Left hindlimb (tissue), 1 donor: ENCODE results near the gene NPC2.

Experiments
- DNase-seq: peaks from one replicate; pipeline ENCODE4 v3.0.0-alpha.2; 2018

Gene NPC2

DNA sequence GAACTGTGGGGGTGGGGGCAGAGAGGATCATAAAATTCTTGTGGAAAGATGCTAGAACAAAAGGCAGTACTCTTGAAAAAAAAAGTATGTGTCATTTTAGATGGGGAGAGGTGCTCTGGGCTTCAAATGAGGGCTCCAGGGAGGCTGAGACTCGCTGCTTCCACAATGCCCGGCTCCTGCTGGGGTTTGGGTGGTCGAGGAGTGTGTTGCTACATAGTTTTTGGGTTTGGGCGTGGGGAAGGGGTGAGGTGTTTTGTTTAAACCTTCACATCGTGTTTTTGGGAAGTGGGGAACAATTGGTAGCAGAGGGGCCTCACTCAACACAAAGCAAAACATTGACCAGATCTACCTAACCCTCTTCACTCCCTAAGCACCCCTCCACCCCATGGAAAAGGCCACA, 8.6 kb upstream of the NPC2 start:
- DNase-seq, result no peak

DNA sequence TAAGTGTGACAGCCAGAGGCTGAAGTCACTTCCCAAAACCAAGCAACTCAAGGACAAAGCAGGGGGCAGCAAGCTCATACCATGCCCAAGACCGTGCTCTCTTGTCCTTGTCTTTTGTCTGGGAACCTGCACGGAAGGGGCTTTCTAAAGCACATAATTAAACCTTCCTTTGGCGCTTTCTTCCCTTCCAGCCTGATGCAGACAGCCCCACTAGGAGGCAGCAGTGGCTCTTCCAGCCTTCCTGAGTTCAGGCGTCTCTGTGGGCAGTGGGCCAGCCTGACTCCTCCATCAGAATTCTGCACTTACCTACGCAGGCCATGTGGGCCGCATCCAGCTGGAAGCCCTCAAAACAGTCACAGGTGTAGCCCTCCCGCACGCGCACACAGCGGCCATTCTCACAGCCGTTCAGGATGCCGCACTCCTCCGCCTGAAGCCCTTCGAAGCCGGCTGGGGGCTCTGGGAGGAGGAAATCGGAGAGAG, 8.1 kb upstream of the NPC2 start:
- peak; percentile 83 for DNase-seq

DNA sequence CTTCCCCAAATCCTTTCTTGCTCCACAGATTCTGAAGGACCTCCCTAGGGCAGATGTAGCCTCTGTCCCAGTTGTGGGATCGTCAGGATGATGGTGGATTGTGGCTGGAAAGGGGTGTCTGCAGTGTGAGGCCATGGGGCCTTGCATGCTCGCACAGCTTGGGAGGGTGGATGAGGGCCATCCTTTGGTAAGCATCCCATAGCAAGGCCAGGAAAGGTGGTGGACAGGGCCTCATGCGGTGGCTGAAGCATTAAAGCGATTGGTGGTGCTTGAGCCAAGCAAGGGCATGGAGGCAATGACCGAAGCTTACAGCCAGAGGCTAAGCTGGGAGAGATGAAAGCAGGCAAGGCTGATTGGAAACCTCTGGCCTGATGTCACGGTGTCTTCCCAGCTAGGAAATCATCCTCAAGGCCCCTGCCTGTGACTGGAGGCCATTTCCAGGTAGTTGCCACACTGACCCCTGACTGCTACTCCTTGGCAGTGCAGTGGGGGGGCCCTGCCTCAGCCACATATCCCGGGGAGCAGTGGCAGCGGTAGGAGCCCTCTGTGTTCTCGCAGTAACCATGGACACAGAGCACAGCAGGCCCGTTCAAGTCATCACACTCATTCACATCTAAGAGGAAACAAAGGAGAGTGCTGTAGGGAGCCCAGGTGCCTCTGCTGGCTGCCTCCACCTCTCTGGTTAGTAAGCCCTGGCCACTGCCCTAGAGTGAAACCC, 7.5 kb upstream of the NPC2 start:
- no peak for DNase-seq

DNA sequence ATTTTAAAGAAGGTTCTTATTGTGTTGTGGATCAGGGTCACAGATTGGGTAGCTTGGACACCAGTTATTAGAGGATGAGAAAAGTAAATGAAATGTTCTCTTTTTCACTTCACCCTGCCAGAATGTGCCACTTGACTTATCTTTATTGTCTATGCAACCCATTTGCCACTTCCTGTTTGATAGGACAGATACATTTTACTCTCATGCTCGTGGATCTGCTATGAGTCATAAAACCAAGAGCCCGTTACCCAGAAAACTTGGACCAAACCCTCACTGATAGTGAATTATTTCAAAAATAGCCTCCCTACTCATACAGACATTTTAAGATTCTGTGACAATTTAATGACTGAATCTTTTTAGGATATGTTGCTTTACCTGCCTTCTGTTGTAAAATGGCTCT, 2.3 kb upstream of the NPC2 start:
- DNase-seq, result no peak

DNA sequence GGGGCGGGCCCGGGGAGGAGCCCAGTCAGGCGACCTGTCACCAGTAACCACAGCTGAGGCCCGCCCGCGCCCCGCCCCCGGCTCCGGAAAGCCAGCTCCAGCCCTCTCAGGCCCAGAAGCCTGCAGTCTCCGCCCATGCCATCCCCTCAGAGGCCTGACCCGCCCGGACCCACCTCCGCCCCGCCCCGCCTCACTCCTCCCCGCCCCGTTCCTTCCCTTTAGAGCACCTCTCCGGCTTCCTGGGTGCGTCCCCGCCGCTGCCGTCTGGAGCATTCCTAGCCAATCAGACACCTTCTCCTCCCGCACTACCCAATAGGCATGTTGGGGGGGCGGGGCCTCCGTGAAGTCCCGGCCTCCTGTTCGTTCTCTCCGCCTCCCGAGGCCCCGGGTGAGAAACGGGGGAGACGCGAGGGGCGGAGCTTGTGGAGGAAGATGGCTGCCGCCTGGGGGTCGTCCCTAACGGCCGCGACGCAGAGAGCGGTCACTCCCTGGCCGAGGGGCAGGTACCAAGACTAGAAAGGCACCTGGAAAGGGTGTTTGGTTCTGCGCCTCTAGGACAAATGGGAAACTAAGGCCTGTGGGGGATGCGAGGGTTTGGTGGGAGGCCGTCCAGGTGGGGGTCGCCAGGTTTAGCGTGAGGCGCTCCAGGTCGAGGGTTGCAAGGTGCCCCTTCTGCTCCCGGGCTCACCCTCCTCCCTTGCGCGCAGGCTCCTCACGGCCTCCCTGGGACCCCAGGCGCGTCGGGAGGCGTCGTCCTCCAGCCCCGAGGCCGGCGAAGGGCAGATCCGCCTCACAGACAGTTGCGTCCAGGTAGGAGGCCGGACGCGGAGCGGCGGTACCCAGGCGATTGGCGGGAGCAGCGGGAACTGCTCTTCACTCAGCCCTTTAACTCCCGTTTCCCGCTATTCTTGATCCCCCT, 497 bp upstream of the NPC2 start, which contains the start of gene ISCA2:
Gene ISCA2 (plus strand): TSS at position 423 of the 919 bp plus-strand sequence. CDS start 10 bp downstream, at position 433.
- DNase-seq, result peak; percentile 100

DNA sequence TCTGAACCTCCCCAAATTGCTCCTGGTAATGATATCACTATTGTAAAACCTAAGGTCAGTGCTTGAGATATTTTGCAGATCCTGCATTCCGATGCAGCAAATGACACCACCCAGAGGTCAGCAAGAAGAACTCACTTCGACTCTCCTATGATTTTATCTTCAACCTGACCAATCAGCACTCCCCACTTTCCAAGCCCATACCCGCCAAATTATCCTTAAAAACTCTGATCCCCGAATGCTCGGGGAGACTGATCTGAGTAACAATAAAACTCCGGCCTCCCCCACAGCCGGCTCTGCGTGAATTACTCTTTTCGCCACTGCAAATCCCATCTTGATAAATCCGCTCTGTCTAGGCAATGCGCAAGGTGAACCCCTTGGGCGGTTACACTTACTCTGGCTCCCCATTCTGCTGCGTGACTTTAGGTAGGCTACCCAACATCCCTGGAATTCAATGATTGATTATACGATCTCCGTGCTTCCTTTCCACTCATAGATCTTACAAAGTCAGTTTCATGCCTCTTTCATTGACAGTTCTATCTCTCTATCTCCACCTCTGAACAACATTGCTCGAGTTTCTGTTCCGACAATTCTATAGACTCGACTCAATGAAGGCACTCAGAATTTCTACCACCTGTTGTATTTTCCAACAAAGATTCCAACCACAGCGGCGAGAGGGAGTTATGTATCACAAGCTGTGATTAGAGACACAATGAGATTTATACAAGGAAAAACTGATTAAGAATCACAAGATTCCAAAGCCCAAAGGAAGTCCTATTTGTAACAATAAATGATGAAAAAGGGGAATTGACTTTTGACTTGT, 939 bp downstream of the NPC2 start:
- DNase-seq, result no peak

DNA sequence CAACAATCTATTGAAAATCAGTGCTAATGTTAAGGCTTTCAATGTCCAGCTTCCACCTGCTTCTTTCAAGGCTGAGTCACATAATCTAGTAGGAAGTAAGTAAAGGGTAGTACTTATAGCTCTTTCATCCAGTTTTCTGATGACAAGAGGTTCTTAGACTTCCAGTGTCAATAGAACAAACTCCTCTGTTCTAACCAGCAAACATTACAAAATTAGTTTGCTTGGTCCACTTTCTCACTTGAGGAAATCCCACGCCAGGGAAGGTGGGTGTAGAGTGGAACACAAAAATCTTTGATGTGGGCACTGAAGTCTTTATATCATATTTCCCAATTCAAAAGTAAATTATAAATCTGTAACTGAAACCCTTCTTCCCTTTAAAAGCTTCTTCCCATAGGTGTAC, 2.6 kb downstream of the NPC2 start:
- DNase-seq, result no peak

DNA sequence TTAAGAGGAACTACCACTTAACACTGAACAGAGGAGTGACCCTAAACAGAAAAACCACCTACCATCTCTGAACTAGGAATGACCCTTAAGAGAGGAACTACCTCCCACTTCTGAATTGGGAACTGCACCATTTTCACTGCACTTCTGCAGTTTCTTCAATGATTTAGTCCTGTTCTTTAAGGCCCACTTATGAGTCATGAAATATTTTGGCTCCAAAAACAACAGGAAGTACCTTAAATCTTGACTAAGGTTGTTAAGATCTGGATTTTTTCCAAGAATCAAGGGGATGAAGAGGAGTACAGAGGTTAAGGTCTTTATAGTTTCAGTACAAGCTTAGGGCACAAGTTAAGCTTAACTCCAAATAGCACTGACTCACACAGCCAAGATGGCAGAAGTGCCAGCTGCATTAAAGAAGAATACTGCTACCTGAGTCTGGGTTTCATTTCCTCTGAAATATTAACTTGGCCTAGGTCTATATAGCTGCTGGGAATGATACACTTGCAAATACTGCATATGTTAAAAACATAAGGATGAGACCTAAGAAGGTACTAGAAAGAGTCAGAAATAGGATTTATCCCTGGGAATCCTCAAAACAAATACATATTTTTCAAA, 4.2 kb downstream of the NPC2 start:
- DNase-seq, result no peak

DNA sequence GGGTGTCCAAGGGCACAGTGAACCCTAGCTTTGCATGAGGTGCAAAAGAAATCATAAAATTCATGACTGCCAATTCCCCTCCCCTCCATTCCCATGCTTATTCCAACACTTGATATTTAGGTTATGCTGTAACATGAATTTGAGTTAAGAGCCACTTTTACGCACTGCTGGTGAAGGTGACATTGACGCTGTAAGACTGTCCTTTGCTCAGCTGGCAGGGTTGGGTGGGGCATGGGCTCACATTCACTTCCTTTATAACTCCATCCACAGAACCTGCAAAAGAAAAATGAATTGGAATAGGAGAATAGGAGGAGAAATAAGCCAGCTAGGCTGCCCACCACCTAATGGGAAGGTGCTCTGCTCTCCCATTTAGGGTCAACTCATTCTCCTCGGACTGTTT, 6.9 kb downstream of the NPC2 start:
- no peak for DNase-seq

DNA sequence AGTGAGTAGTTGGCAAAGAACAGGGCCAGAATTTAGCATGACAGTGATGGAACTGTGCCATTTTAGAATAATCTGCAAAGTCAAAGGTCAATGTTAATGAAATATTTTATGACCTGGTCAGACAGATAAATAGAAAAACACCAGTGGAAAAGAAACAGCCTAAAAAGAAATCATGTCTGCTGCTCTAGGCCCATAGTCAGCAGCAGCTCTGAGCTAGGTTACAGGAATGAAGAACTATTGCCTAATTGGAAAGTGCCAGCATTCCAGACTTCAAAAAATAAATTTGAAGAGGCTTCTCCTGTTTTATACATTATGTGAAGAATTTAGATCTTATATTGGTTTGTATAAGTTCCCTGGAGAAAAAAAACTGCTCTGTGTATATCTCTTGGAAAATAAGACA, 9.8 kb downstream of the NPC2 start:
- no peak for DNase-seq

DNA sequence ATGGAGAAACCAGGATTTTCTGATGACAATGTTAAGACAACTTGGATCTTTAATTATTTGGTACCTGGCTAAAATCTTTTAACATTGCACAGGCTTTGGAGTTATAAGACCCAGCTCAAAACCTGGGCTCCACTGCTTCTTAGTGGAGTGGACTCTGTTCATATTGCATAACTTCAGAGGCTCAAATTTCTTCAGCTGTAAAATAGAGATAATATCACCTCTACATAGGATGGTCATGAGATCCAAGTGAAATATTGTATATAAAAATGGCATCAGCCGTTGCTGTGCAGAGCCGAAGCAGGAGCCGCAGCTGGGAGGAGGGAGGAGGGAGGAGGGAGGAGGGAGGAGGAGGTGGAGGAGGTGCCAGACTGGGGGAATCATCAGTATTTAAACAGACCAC, 10.5 kb downstream of the NPC2 start:
- no peak for DNase-seq

DNA sequence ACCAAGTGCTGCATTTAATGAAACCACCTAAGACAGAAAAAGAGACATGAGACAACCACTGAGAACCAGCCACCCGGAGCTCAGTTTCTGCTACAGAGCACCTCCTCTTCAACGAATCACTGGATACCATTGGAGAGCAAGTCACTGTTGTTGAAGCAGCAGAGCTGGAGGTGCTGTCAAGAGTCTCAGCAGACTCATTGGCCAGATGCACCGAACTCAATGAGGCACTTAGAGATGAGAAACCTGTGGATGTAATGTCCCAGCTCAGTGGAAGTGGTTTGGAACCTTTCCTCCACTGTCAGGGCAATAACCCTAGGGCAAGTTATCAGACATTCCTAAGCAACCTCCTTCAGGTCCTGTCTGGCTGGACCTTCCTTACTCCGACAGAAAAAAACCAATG, 13.1 kb downstream of the NPC2 start:
- no peak for DNase-seq

DNA sequence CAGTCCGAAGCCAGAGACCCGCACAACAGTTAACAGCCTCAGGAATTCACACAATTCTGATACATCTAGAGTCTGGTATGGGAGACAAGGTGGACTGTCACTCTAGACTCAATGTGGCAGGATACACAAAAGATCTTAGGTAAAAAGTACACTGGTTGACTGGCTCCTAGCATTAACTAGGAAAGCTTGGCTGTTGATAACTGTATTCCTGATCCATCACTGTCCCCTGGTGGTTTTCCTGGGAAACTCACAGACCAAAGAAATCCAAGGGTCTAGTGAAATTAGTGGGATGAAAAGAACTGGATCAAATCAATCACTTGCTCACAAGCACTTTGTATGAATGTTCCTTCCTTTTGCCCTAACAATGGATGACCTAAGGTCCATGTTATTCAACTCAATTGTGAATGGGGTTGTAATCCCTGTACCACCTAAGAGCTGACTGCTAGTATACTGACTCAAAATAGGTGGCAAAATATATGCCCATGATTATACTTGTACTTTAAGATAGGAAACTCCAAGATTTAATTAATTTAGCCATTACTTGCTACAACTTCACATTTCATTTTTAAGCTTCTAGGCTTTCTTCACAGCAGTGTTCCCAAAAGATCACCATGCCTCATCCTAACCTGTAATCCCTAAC, 14.0 kb downstream of the NPC2 start:
- no peak for DNase-seq

DNA sequence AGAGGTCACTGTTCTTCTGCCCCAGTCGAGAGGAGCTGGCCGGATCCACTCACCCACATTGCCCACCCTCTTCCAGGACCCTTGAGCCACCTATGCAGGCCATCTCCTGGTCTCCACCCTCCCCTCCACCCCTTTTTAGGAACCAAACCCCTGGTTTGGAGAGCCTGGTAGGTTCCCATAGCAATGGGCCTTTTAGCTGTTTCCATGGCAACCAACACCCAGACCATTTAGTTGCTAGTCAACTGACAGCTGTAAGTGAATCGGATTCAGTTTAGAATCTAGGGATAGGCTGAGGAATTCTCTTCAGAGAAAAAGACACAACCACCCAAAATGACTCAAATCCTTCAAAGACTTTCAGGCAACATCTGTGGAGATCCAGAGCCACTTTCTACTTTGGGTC, 16.5 kb downstream of the NPC2 start:
- DNase-seq, result no peak

DNA sequence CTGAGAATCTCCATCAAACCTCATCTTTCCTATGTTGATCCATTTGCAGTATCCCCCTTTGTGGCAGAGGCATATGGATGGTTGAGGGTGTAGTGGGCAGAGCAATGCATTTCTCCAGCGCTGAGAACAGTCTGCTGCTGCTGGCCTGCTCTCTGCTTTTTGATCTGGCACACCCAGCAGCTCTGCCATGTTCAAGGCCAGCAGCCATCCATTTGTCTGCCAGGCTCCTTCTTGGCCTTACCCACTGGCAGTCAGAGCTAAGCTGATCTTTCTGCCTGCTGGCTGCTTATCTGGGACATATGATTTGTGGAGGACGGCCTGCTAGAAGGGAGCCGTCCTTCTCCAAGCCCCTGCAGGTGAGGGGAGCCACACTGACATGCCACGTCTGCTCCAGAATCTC, 17.0 kb downstream of the NPC2 start:
- no peak for DNase-seq

DNA sequence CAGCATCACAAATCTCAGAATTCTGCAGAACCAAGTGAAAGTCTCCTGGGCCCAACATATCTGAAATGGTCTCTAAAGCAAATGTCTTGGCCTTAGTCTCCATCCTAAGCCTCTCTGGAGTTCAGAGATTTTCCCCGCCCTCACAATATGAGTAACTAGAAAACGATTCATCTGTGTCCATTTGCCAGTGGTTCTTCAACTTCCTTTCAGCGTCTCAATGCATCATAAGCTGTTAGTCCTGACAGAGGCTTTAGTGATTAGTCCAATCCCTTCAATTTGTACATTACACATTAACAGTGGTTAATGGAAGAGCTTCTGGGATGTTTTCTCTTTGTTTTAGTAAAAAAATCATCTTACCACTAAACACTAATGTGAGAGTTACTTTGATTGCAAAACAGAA, 17.4 kb downstream of the NPC2 start:
- DNase-seq, result no peak

DNA sequence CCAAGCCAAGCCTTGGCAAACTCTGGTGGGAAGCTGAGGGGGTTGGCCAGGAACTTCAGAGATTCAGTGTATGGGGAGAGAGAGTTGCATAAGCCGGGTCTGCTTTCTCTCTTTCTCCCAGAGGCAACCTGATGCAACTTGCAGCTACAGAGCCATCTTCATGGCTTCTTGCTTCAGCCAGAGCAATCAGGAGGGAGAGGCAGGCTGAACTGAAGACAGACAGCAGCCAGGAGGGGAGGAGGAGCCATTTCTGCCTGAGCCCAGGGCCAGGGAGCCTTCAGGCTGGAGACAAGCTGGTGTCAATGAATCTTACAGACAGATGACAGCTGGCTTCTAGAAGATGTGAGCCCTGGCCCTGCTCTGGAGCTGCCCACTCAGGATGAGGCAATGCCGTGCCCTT, 18.7 kb downstream of the NPC2 start:
- DNase-seq, result no peak

DNA sequence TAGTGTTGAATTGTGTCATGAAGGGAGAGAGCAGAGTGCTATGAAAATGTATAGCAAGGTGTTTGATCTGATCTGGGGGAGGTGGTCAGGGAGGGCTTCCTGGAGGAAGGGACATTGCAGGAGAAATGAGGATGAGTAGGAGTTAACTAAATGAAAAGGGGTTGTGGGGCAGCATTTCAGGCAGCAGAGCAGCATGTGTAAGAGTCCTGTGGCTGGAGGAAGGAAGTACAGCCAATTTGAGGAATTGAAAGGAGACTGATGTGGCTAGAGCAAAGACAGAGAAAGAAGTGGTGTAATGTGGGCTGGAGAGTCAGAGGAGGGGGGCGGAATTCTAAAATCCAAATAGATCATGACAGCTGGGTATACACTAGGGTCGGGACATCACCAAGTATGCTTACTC, 20.5 kb downstream of the NPC2 start:
- no peak for DNase-seq

DNA sequence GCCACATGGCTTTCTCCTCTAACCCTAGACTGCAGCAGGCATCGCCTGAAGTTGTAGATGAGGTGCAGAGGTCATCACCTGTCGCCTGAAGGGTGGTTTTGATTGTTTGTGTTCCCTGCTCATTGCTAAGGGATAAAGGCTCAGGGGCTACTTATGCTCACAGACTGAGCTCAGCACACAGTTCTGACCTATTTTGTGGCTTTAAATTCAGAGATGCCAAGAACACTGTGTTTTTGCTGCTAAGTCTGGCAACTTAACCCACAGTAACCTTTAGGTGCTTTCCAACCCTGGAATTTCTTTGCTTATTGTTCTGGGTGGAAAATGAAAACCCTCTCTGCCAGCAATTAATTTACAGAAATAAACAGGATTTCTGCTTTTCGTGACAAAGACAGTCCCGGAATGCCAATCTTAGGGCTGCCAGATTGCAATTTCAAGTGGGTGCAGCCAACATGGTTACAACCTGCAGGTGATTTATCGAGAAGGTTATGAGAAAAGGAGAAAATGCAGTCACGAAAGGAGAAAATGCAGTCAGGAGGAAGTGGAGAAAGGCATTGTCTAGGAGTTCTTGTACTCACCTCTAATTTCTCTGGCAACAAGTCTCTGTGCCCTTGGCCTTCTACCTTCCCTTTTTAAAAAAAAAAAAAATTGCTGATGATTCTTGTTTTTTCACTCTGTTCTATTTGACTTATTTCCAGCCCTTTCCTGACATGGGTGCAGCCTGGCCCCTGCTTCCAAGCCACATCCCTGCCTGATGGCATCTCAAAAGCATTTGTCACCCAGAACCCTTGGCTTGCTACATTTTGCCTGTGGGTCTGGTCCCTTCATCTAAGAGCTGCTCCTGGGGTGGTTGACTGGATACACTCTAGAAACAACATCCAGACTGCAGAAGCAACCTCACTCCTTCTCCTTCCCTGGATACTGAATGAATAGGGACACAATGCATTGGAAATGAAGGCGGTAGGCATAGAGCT, 23.3 kb downstream of the NPC2 start:
- no peak for DNase-seq

DNA sequence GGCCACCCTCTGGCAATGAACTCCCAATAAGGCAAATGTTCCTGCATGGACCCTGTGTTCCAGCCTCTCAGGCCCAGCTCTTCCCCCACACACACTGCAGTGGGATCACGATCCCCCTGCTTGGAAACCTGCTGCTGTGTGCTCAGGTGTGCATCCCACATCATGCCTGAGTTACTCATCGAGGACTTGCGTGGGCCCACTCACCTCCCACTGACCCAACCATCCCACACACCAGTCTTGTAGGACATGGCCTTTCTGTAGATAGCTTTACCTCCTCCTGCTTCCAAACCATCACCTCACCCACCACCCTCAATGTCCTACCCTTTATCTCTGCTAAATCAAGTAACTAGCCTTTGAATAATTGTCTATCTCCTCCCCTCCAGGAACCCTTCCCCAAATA, 24.6 kb downstream of the NPC2 start:
- DNase-seq, result no peak

DNA sequence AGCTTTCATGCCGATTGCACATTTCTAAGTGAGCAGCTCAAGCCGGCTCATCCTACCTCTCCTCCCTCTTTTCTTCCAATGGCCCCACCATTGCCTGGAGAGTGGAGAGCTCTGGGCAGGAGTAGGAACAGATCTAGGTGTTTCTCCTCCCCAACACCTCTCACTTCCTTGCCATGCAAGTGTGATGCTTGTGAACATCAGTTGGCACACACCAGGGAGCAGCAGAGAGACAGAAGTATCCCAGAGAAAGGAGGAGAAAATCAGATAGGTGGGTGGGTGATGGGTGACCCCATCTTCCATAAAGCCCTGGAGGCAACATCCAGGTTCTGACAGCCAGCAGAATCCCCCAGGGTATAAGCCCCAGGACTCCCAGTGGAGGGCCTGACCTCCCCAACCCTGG, 27.8 kb downstream of the NPC2 start:
- DNase-seq, result no peak
